ENCODE measurements around the gene RARS1. TPM values are rescaled to one million over a fixed set of nuclear protein-coding genes. Genes with fewer than 3 reads are reported as not detected.
"Not testable (repeated sequence)": the region's sequence is repeated elsewhere in the genome, so short reads cannot be mapped to it uniquely, and the experiment has no call there.

The RARS1 gene
- total RNA-seq, 2 experiments from 2014 or later = 98.6 to 101 TPM

DNA sequence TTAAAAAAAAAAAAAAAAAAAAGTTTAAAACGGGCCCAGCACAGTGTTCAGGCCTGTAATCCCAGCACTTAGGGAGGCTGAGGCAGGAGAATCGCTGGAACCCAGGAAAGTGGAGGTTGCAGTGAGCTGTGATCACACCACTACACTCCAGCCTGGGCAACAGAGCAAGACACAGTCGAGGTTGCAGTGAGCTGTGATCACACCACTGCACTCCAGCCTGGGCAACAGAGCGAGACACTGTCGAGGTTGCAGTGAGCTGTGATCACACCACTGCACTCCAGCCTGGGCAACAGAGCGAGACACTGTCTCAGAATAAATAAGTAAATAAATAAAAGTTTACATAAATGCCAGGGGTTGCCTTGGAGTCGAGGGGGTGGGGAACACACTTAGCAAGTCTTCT, 48.1 kb downstream of the RARS1 start:
- POLR2A ChIA-PET; H3K4me1 Mint-ChIP-seq (ENCODE audit: low read depth): not testable (repeated sequence)
- CTCF ChIA-PET = interaction anchor here (1.1 kb wide), 1 partner anchor 9 kb away, joined by 3 read pairs; no protein-coding TSS in a partner anchor

DNA sequence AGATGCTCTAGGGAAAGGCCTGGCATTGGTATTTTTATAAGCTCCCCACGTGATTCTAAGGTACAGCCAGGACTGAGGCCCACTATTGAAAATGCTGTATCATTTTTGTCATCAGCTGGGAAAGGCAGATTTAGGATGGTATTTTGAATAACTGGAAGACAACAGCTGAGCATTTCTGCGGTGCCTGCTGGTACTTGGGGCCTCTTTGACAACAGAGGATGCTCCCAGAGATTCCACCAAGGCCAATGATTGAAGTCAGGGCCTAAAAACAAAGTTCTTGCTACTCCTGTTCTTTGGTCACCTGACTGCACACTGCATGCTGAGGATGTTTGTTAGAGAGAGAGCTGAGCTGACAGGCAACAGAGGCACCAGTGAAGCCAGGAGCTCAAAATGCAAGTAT, 50.9 kb downstream of the RARS1 start:
- DNase-seq = no peak
- intact Hi-C loops (cut with micrococcal nuclease) = no loop called here
- peaks cover 5% of the 10 kb centered on the region for H3K27me3 Mint-ChIP-seq
- ChIA-PET POLR2A (no interaction called here), CTCF (no interaction called here)
- no peaks in the 10 kb centered on the region for H3K36me3 Mint-ChIP-seq
- no peaks in the 10 kb centered on the region for H3K4me1 Mint-ChIP-seq (ENCODE audit: low read depth)
- no peaks in the 10 kb centered on the region for H3K9me3 Mint-ChIP-seq
- no peak overlapping the region for H3K27ac Mint-ChIP-seq
- H3K4me3 Mint-ChIP-seq = no peak overlapping the region

More for the DNA sequence above, 48.1 kb downstream of the RARS1 start:
- DNase-seq; H3K4me3 Mint-ChIP-seq; H3K36me3 Mint-ChIP-seq; H3K9me3 Mint-ChIP-seq; intact Hi-C loops (cut with micrococcal nuclease); H3K27ac Mint-ChIP-seq: not testable (repeated sequence)
- peaks cover 27% of the 10 kb centered on the region for H3K27me3 Mint-ChIP-seq

DNA sequence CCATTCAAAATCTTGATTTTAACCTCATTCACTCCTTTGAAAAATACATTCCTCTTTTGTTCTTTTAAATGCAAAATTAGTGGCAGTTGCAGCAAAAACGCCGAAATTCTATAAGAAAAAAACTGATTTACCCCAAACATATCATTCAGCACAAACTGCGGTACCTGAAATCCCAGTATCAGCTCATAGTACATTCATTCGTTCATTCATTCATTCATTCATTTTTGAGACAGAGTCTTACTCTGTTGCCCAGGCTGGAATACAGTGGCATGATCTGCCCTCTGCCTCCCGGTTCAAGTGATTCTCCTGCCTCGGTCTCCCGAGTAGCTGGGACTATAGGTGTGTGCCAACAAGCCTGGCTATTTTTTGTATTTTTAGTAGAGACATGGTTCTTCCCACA, 63.3 kb downstream of the RARS1 start:
- no peak overlapping the region for H3K27ac Mint-ChIP-seq
- peaks cover 50% of the 10 kb centered on the region for H3K36me3 Mint-ChIP-seq
- POLR2A ChIA-PET = interaction anchor here (0.6 kb wide), 1 partner anchor 41 kb away, joined by 3 read pairs; no protein-coding TSS in a partner anchor
- intact Hi-C loops (cut with micrococcal nuclease) = no loop called here
- no peak overlapping the region for H3K4me3 Mint-ChIP-seq
- no peak for DNase-seq
- H3K4me1 Mint-ChIP-seq (ENCODE audit: low read depth) = peaks cover 4% of the 10 kb centered on the region
- CTCF ChIA-PET = no interaction called here
- no peaks in the 10 kb centered on the region for H3K27me3 Mint-ChIP-seq
- peaks cover 8% of the 10 kb centered on the region for H3K9me3 Mint-ChIP-seq

DNA sequence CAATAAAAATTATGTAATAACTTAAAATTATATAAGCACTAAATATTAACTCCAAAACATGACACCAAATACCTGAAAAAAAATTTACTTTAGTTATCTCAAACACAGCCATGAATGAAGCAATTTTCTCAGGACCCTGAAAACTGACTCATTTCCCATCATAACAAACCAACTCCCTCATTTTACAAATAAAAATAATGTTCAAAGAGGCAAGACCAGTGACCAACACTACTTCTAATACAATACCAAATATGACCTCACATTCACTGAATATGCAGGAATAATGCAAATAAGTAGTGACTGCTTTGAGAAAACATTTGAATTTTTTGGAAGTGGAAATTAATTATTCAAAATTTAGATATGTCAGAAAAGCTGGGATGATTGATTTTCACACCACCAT, 64.4 kb downstream of the RARS1 start:
- Mint-ChIP-seq H3K27me3 (no peaks in the 10 kb centered on the region), H3K36me3 (peaks cover 54% of the 10 kb centered on the region), H3K4me3 (no peak overlapping the region), H3K4me1 (ENCODE audit: low read depth) (peaks cover 4% of the 10 kb centered on the region), H3K9me3 (peaks cover 2% of the 10 kb centered on the region), H3K27ac (no peak overlapping the region)
- DNase-seq = no peak
- CTCF ChIA-PET = no interaction called here
- intact Hi-C loops (cut with micrococcal nuclease) = no loop called here
- POLR2A ChIA-PET = no interaction called here

DNA sequence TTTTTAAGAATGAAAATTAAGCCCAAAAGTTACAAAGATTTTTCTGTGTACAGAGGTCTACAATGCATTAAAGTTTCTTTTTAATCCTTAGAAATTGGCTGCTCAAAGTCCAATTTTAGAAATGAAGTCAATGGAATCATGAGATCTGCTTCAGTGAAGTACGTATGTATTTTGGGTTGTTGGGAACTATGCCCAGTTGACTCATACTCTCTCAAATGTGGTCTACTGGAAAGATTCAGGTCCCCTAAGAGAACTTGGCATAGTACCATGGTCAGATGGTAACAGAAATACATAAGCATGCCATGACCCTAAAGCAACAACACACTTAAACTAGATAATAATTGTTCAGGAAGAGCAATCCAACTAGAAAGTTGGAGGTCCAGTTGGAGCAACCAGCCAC, 65.9 kb downstream of the RARS1 start:
- ChIA-PET POLR2A (no interaction called here), CTCF (no interaction called here)
- intact Hi-C loops (cut with micrococcal nuclease) = no loop called here
- no peak overlapping the region for H3K4me3 Mint-ChIP-seq
- H3K9me3 Mint-ChIP-seq = no peaks in the 10 kb centered on the region
- H3K4me1 Mint-ChIP-seq (ENCODE audit: low read depth) = peaks cover 4% of the 10 kb centered on the region
- no peak for DNase-seq
- H3K27me3 Mint-ChIP-seq = no peaks in the 10 kb centered on the region
- H3K36me3 Mint-ChIP-seq = peaks cover 64% of the 10 kb centered on the region
- no peak overlapping the region for H3K27ac Mint-ChIP-seq

DNA sequence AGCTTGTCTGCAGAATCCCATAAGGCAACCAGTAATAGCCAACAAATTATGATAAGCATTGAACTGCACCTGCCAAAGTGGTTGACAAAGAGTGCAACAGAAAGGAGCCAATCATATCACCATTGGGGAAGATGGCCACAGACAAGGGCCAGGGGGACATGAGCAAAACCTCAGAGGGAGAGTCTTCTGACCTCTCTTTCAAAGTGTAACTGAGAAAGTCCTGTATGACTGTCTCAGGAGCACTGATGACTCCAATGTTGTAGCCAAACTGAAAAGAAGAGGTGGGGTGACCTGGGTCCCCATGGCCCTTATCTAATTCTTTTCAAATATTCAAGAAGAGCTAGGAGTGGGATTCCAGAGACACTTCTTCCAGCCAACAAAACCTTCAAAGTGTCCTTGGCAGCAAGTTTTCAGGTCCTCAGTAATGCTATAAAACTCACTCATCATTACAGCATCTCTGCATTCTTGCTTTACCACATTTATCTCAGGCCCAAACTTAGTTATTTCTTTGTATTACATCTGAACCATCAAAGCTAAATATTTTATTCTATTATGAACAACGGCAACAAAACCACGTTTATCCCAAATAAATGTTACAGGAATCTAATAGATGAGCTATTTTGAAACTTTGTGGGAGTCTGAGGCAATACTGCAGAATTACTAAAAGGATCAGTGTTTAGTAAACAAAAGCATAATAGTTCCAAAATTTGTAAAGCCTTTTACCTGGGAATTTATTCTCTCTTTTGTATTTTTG, 67.3 kb downstream of the RARS1 start:
- DNase-seq = no peak
- Mint-ChIP-seq H3K9me3 (no peaks in the 10 kb centered on the region), H3K4me3 (no peak overlapping the region), H3K27me3 (no peaks in the 10 kb centered on the region), H3K27ac (no peak overlapping the region), H3K4me1 (ENCODE audit: low read depth) (peaks cover 4% of the 10 kb centered on the region), H3K36me3 (peaks cover 63% of the 10 kb centered on the region)
- intact Hi-C loops (cut with micrococcal nuclease) = no loop called here
- CTCF ChIA-PET = no interaction called here
- POLR2A ChIA-PET = interaction anchor here (0.6 kb wide), 1 partner anchor 248 kb away, joined by 6 read pairs; no protein-coding TSS in a partner anchor

DNA sequence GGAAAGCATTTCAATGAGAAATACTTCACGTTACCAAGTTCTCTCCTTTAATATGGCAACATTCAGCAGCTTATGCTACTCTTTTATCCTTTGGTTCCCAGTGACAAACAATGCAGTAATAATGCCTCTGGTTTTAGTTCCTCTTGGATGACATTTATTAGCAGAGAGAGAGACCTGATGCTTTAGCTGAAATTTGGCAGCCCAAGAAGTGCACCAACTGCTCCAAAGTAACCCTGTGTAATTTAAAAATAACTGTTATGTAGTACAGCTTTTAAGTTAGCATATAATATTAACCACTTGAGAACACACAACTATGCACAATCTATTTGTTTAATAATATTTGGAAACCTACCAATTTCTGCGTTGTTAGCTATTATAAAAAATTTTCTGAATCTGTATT, 71.1 kb downstream of the RARS1 start:
- no peak overlapping the region for H3K27ac Mint-ChIP-seq
- intact Hi-C loops (cut with micrococcal nuclease) = no loop called here
- H3K4me1 Mint-ChIP-seq (ENCODE audit: low read depth) = peaks cover 4% of the 10 kb centered on the region
- ChIA-PET CTCF (no interaction called here), POLR2A (interaction anchor here (1.1 kb wide), 1 partner anchor 22 kb away, joined by 3 read pairs; the partner anchor contains the start of gene PANK3)
- DNase-seq = no peak
- no peak overlapping the region for H3K4me3 Mint-ChIP-seq
- no peaks in the 10 kb centered on the region for H3K9me3 Mint-ChIP-seq
- peaks cover 66% of the 10 kb centered on the region for H3K36me3 Mint-ChIP-seq
- H3K27me3 Mint-ChIP-seq = no peaks in the 10 kb centered on the region

DNA sequence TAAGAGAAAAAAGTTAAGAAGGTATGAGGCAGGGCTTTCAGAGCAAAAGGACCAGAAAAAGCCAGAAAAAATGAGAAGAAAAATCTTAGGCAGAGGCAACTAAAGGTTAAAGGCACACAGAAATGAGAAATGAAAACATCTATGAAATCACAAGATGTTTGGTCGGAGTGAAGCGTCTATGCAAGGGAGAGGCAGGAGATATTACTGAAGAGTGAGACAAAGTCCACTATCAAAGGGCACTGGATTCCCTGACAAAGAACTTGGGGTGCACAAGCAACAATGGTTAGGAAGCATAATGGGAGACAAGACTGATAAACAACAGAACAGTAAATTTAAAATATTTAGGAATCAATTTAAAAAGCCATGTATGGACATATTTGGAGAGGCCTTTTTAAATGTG, 76.0 kb downstream of the RARS1 start:
- Mint-ChIP-seq H3K9me3 (no peaks in the 10 kb centered on the region), H3K4me1 (ENCODE audit: low read depth) (peaks cover 2% of the 10 kb centered on the region), H3K27me3 (no peaks in the 10 kb centered on the region), H3K27ac (no peak overlapping the region), H3K36me3 (peaks cover 39% of the 10 kb centered on the region), H3K4me3 (no peak overlapping the region)
- intact Hi-C loops (cut with micrococcal nuclease) = no loop called here
- ChIA-PET CTCF (no interaction called here), POLR2A (no interaction called here)
- DNase-seq = no peak

DNA sequence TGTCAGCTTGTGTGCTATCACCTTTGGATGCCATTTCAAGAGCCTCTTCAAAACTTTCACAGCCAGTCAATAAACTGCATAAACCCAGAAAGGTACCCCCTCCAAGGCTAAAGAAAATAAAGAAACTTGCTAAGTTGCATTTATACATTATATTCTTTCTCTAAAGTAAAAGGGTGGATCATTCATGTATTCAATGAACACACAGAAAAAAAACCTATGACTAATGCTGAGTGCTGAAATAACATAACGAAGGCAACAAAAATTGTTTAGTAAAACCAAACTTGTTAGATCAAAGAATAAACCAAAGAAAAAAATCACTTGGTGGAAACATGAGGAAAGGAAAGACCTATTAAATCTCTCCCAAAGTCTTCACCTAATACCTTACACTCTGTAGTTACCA, 77.7 kb downstream of the RARS1 start:
- H3K4me3 Mint-ChIP-seq = no peak overlapping the region
- no peaks in the 10 kb centered on the region for H3K9me3 Mint-ChIP-seq
- CTCF ChIA-PET = no interaction called here
- H3K36me3 Mint-ChIP-seq = peaks cover 39% of the 10 kb centered on the region
- H3K4me1 Mint-ChIP-seq (ENCODE audit: low read depth) = peaks cover 5% of the 10 kb centered on the region
- intact Hi-C loops (cut with micrococcal nuclease) = no loop called here
- H3K27ac Mint-ChIP-seq = no peak overlapping the region
- no peak for DNase-seq
- POLR2A ChIA-PET = no interaction called here
- H3K27me3 Mint-ChIP-seq = no peaks in the 10 kb centered on the region

DNA sequence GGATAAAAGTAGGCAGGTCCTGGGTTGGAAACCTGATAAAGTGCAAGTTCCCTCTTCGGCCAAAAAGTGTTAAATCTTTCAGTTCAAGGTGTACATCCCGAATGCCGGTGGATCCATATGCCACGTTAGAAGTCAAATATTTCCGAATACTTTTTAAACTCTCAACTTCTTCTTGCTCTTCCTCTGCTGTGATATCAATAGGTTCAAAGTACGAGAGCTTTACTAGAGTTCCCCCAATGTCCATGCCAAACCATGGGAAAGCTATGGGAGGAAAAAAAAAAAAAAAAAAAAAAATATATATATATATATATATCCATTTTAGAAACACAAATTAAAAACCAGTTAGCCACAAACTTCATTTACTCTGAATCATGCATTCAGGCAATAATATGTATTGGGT, 82.5 kb downstream of the RARS1 start:
- Mint-ChIP-seq H3K36me3 (peaks cover 36% of the 10 kb centered on the region), H3K4me1 (ENCODE audit: low read depth) (peaks cover 17% of the 10 kb centered on the region), H3K9me3 (no peaks in the 10 kb centered on the region), H3K27ac (no peak overlapping the region), H3K4me3 (no peak overlapping the region), H3K27me3 (no peaks in the 10 kb centered on the region)
- intact Hi-C loops (cut with micrococcal nuclease) = no loop called here
- CTCF ChIA-PET = no interaction called here
- DNase-seq = no peak
- POLR2A ChIA-PET = no interaction called here

Small RNAs within 50 kb of the gene (microRNA-seq; reads per million reads assigned to microRNA genes)
- gene MIR103A1 (ENCODE audit: borderline microRNAs expressed, borderline number of aligned reads, borderline replicate concordance) = not detected
- gene MIR103B1 (ENCODE audit: borderline microRNAs expressed, borderline number of aligned reads, borderline replicate concordance) = not detected

Other genes starting within 250 kb of the RARS1 start
- 1 to 10 TPM in 1 of 2 experiments, under 1 TPM in 1; 0.82 to 1.3 TPM for gene WWC1, start 194.8 kb upstream of the RARS1 start, total RNA-seq
- under 1 TPM; 0.15 to 0.29 TPM for gene FBLL1, start 42.8 kb downstream of the RARS1 start, total RNA-seq
- gene PANK3, start 92.9 kb downstream of the RARS1 start, total RNA-seq = 10 to 100 TPM; 54.0 to 55.7 TPM